Stimulated activated CD8-positive, alpha-beta memory T cell treated with anti-CD3 and anti-CD28 coated beads, Interleukin-15, amount 100 ng/mL, for 1 hour (primary cell): Measurements from ENCODE around the gene PCLO.
"Not testable (repeated sequence)": the region's sequence is repeated elsewhere in the genome, so short reads cannot be mapped to it uniquely, and the experiment has no call there.

Experiments used
- DNase-seq: peaks from one replicate; pipeline ENCODE4 v3.0.0-alpha.2; 2020; ENCODE audit warnings: low read depth

PCLO gene

GRCh38 chr7:83141927-83142326, 20.8 kb downstream of the PCLO start:
- no peak for DNase-seq

- no peak for DNase-seq
These were observed 31.8 kb downstream of the PCLO start for GRCh38 chr7:83130623-83131545.

DNA sequence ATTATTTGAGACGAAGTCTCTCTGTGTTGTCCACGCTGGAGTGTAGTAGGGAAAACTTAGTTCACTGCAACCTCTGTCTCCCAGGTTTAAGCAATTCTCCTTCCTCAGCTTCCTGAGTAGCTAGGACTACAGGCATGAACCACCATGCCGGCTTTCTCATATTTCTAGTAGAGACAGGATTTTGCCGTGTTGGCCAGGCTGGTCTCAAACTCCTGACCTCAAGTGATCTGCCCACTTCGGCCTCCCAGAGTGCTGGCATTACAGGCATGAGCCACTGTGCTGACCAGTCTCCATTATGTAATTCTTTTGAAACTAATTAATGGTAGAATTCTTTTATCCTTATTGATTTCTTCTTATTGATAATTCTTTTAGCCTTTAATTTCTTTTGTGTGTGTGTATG, 32.5 kb downstream of the PCLO start:
- DNase-seq, result no peak

DNA sequence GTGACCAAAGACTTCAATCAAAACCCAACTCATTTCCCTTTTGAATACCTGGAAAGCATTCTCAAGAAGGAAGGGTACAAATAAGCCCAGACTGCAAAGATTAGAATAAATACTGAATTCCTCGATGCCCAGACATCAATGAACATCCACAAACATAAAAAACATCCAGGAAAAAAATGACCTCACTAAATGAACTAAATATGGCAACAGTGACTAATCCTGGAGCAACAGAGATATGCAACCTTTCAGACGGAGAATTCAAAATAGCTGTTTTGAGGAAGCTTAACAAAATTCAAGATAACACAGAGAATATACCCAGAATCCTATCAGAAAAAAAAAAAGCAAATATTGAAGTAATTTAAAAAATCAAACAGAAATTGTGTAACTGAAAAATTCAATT, 43.2 kb downstream of the PCLO start:
- DNase-seq, result no peak

DNA sequence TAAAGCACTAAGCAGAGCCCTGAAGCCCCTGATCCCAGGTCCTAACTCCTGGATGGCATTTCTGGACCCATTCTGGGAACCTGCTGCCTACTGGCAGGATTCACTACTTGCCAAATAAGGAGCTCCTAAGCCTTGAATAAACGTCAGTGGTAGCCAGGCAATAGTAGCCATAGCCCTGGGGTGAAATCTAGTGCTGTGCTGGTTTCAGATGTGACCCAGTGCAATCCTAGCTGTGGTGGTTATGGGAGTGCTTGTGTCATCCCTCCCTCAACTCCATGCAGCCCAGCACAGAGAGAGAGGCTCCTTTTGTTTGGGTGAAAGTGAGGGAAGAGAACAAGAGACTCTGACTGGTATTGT, 43.7 kb downstream of the PCLO start:
- no peak for DNase-seq

- no peak for DNase-seq
These were observed 44.2 kb downstream of the PCLO start for GRCh38 chr7:83118347-83119025.

DNA sequence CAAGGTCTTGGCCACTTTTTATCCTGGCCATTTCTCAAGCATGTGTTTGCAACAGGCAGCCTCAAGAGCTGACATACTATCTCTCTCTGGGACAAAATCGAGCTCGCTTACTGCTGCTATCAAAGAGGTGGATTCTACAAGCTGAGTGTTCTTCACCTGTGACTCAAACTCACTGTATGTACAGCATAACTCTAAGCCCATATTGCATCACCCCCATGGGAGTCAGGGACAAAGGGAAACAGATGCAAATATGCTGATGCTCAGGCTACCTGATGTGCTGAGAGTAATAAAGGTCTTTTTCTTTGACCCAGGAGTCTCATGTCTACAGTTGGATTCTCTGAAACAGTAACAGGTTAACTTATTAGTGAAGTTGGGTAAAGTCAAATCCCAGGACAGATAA, 45.2 kb downstream of the PCLO start:
- DNase-seq, result no peak

- no peak for DNase-seq
These were observed 51.3 kb downstream of the PCLO start for GRCh38 chr7:83111391-83111790.

DNA sequence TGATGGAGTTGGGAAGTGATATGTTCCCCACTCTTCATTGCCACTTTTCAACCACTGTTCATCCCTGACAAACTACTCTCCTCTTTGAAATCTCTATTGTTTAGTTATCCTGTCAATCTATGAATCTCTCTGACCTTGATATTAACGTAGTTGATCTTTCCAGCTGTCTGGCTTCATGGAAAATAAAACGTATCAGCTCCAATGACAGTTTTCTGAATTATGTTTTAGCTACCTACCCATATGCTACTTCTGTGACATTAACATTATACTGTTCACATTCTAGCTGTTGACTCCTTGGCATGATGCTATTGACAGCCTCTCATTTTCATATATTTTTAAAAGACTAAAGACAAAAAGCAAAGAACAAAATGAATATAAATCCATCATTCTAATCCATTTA, 53.3 kb downstream of the PCLO start:
- no peak for DNase-seq

- DNase-seq, result no peak
These were observed 56.7 kb downstream of the PCLO start for GRCh38 chr7:83105948-83106347.

DNA sequence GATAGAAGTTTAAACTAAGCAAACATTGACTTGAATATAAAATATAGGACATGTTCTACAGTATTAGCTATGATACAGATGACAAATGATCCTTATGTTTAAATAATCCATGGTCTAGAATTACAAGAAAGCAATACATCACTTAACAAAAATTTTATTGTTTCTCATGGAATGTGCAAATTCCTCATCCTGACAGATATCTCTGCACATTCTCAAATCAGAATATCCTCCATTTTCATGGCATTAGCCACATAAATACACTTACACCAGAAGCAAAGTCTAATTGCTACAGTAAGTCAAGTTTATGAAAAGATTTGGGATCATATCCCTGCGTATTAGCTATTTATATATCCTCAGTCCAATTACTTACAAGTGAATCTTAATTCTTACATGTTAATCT, 57.6 kb downstream of the PCLO start:
- no peak for DNase-seq

GRCh38 chr7:83101530-83101929, 61.2 kb downstream of the PCLO start:
- DNase-seq, result no peak

- DNase-seq, result no peak
These were observed 66.6 kb downstream of the PCLO start for GRCh38 chr7:83096065-83096580.

GRCh38 chr7:83085299-83085698, 77.4 kb downstream of the PCLO start:
- no peak for DNase-seq

DNA sequence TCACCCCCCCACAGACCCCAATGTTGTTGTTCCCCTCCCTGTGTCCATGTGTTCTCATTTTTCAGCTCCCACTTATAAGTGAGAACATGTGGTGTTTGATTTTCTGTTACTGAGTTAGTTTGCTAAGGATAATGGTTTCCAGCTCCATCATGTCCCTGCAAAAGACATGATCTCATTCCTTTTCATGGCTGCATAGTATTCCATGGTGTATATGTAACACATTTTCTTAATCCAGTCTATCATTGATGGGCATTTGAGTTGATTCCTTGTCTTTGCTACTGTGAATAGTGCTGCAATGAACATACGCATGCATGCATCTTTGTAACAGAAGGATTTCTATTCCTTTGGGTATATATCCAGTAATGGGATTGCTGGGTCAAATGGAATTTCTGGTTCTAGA, 82.8 kb downstream of the PCLO start:
- DNase-seq, result not testable (repeated sequence)

GRCh38 chr7:83077328-83077727, 85.4 kb downstream of the PCLO start:
- no peak for DNase-seq

DNA sequence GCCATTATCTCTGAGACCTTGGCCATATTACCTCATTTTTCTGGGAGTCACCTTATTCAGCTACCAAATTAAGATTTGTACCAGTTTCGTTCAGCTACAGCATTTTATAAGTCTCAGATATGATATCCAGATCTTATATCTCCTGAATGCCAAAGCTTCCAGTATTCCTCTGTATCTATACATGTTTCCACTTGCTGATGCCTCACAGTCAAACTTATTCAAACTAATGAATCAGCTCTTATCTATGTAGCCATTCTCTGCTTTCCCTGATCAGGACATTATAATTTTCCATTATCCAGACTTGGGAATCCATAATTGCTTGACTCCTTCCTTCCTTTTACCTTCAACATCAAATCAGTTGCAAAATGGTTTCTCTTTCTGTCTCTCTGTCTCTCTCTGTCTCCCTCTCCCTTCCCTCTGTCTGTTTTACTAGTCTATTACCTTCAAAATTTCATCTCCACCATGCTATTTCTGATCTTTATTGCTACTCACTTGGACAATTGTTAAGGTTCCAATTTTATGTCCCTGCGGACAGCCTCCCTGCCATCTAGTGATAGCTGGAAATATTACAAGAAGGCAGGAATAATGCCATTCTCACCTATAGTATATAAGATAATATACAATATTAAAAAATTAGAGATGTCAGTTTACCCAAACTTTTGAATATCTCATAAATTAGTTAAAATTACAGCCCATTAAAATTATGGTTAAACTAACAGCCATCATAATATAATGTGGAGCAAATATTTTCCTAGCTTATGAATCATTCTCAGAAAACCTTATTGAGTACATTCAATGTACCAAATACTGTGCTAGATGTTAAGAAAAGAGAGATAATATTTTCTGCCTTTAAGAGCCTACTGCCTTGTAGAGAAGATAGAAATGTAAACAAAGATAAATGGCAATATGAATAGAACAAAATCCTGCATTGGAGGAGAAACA, 89.8 kb downstream of the PCLO start:
- DNase-seq, result no peak

DNA sequence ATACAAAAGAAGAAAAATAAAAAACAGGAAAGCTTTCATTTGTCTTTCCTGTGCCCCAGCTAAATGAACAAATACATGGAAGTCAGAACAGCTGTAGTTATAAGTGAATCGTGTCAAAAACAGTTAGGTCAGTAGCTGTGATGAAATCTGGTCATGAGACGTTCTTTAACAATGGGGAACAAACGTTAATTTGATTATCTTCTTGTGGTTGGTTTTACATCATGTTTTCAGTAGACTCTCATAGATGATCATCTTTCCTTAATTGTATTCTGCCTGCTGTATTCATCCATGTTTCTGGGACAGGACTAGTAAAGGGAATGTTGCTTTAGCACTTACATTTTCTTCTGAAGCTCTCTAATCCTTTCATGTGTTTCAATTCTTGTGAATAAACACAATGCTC, 97.0 kb downstream of the PCLO start:
- DNase-seq, result no peak

GRCh38 chr7:83060218-83060617, 102.5 kb downstream of the PCLO start:
- DNase-seq, result no peak

DNA sequence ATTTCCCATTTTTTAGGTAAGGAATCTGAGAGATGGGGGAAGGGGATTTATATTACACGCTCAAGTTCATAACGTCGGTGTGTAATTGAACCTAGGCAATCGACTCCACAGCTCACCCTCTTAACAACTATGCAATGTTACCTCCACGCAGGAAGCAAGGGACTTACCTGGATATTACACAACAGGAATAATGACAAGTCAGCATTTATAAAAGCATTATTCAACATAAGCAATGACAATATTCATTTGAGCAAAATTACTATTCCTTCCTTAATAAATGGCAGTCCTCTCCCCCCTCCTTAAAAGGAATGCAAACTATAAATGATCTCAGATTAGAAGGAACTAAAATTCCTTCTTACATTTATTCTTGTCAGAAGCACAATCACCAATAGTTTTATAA, 104.0 kb downstream of the PCLO start:
- no peak for DNase-seq

GRCh38 chr7:83055197-83055596, 107.5 kb downstream of the PCLO start:
- DNase-seq, result no peak

GRCh38 chr7:83054472-83054871, 108.2 kb downstream of the PCLO start:
- DNase-seq, result no peak
